ENCODE data around the gene KIR2DL4. TPM values are rescaled to one million over a fixed set of nuclear protein-coding genes. Genes with fewer than 3 reads are reported as not detected.
"Not testable (repeated sequence)": the region's sequence is repeated elsewhere in the genome, so short reads cannot be mapped to it uniquely, and the experiment has no call there.

The KIR2DL4 gene
- total and polyA plus RNA-seq, 2 experiments from 2014 or later, result not detected

- H3K27ac ChIP-seq; H2AFZ ChIP-seq; H3K4me2 ChIP-seq; H3K9me2 ChIP-seq (replicated peaks; ENCODE audit: insufficient read depth); H3K4me1 ChIP-seq (ENCODE audit: insufficient read depth); H3K27me3 ChIP-seq; H3K9me3 ChIP-seq (ENCODE audit: low read depth); H3K4me3 ChIP-seq; H3K79me2 ChIP-seq; H3K36me3 ChIP-seq (replicated peaks; ENCODE audit: insufficient read depth, low read depth); DNase-seq (ENCODE audit: low spot score); H4K20me1 ChIP-seq (ENCODE audit: insufficient read depth, poor library complexity, severe bottlenecking): not testable (repeated sequence)
- WGBS (ENCODE audit: low lambda C conversion rate, missing lambda C conversion rate), result 67% methylated on average over 14 of the region's 15 CpGs
Observed at GRCh38 chr19:54771018-54771960, 32.1 kb upstream of the KIR2DL4 start.

- not testable (repeated sequence) for H3K27ac ChIP-seq; H4K20me1 ChIP-seq (ENCODE audit: insufficient read depth, poor library complexity, severe bottlenecking); H3K4me2 ChIP-seq; DNase-seq (ENCODE audit: low spot score); H3K4me1 ChIP-seq (ENCODE audit: insufficient read depth); H3K27me3 ChIP-seq; H2AFZ ChIP-seq; H3K9me2 ChIP-seq (replicated peaks; ENCODE audit: insufficient read depth); H3K79me2 ChIP-seq; H3K9me3 ChIP-seq (ENCODE audit: low read depth); H3K4me3 ChIP-seq; H3K36me3 ChIP-seq (replicated peaks; ENCODE audit: insufficient read depth, low read depth)
- WGBS (ENCODE audit: low lambda C conversion rate, missing lambda C conversion rate), result 19% methylated on average over 2 of the region's 2 CpGs
Observed at GRCh38 chr19:54772666-54773065, 30.7 kb upstream of the KIR2DL4 start.

- not testable (repeated sequence) for H3K4me3 ChIP-seq; H3K9me2 ChIP-seq (replicated peaks; ENCODE audit: insufficient read depth); H3K4me2 ChIP-seq; H4K20me1 ChIP-seq (ENCODE audit: insufficient read depth, poor library complexity, severe bottlenecking); H3K36me3 ChIP-seq (replicated peaks; ENCODE audit: insufficient read depth, low read depth); H3K27me3 ChIP-seq; H3K27ac ChIP-seq; DNase-seq (ENCODE audit: low spot score); H3K9me3 ChIP-seq (ENCODE audit: low read depth); H3K79me2 ChIP-seq; H3K4me1 ChIP-seq (ENCODE audit: insufficient read depth); H2AFZ ChIP-seq
- 66% methylated on average over 12 of the region's 12 CpGs for WGBS (ENCODE audit: low lambda C conversion rate, missing lambda C conversion rate)
Observed at GRCh38 chr19:54775095-54775815, 28.2 kb upstream of the KIR2DL4 start.

GRCh38 chr19:54775830-54776229 lies 27.6 kb upstream of the KIR2DL4 start:
- DNase-seq (ENCODE audit: low spot score), result not testable (repeated sequence)

GRCh38 chr19:54777851-54778250 lies 25.6 kb upstream of the KIR2DL4 start:
- H3K27ac ChIP-seq; H3K36me3 ChIP-seq (replicated peaks; ENCODE audit: insufficient read depth, low read depth); H3K4me3 ChIP-seq; H3K79me2 ChIP-seq; H3K4me1 ChIP-seq (ENCODE audit: insufficient read depth); H3K9me2 ChIP-seq (replicated peaks; ENCODE audit: insufficient read depth); H2AFZ ChIP-seq; H3K4me2 ChIP-seq; H4K20me1 ChIP-seq (ENCODE audit: insufficient read depth, poor library complexity, severe bottlenecking); DNase-seq (ENCODE audit: low spot score); H3K9me3 ChIP-seq (ENCODE audit: low read depth); H3K27me3 ChIP-seq: not testable (repeated sequence)
- 49% methylated on average over 4 of the region's 4 CpGs for WGBS (ENCODE audit: low lambda C conversion rate, missing lambda C conversion rate)

More at GRCh38 chr19:54775830-54776229, 27.6 kb upstream of the KIR2DL4 start:
- H3K27ac ChIP-seq; H3K4me3 ChIP-seq; H3K4me1 ChIP-seq (ENCODE audit: insufficient read depth); H3K9me2 ChIP-seq (replicated peaks; ENCODE audit: insufficient read depth); H3K27me3 ChIP-seq; H3K36me3 ChIP-seq (replicated peaks; ENCODE audit: insufficient read depth, low read depth); H2AFZ ChIP-seq; H4K20me1 ChIP-seq (ENCODE audit: insufficient read depth, poor library complexity, severe bottlenecking); H3K79me2 ChIP-seq; H3K9me3 ChIP-seq (ENCODE audit: low read depth); H3K4me2 ChIP-seq: not testable (repeated sequence)
- 57% methylated on average over 8 of the region's 8 CpGs for WGBS (ENCODE audit: low lambda C conversion rate, missing lambda C conversion rate)

GRCh38 chr19:54778896-54779295 lies 24.5 kb upstream of the KIR2DL4 start:
- not testable (repeated sequence) for H3K9me2 ChIP-seq (replicated peaks; ENCODE audit: insufficient read depth); H3K27me3 ChIP-seq; H3K4me2 ChIP-seq; H4K20me1 ChIP-seq (ENCODE audit: insufficient read depth, poor library complexity, severe bottlenecking); H2AFZ ChIP-seq; H3K4me1 ChIP-seq (ENCODE audit: insufficient read depth); DNase-seq (ENCODE audit: low spot score); H3K9me3 ChIP-seq (ENCODE audit: low read depth); H3K4me3 ChIP-seq; H3K36me3 ChIP-seq (replicated peaks; ENCODE audit: insufficient read depth, low read depth); H3K79me2 ChIP-seq; H3K27ac ChIP-seq
- WGBS (ENCODE audit: low lambda C conversion rate, missing lambda C conversion rate), result 61% methylated on average over 7 of the region's 7 CpGs

GRCh38 chr19:54782916-54783315 lies 20.5 kb upstream of the KIR2DL4 start:
- H3K4me3 ChIP-seq; H3K27ac ChIP-seq; H4K20me1 ChIP-seq (ENCODE audit: insufficient read depth, poor library complexity, severe bottlenecking); DNase-seq (ENCODE audit: low spot score); H3K9me2 ChIP-seq (replicated peaks; ENCODE audit: insufficient read depth); H3K36me3 ChIP-seq (replicated peaks; ENCODE audit: insufficient read depth, low read depth); H2AFZ ChIP-seq; H3K4me1 ChIP-seq (ENCODE audit: insufficient read depth); H3K27me3 ChIP-seq; H3K4me2 ChIP-seq; H3K9me3 ChIP-seq (ENCODE audit: low read depth); H3K79me2 ChIP-seq: not testable (repeated sequence)
- WGBS (ENCODE audit: low lambda C conversion rate, missing lambda C conversion rate), result 61% methylated on average over 4 of the region's 4 CpGs

- H3K4me3 ChIP-seq; H3K4me1 ChIP-seq (ENCODE audit: insufficient read depth); H4K20me1 ChIP-seq (ENCODE audit: insufficient read depth, poor library complexity, severe bottlenecking); H3K27me3 ChIP-seq; H3K4me2 ChIP-seq; H2AFZ ChIP-seq; H3K9me3 ChIP-seq (ENCODE audit: low read depth); H3K9me2 ChIP-seq (replicated peaks; ENCODE audit: insufficient read depth); H3K27ac ChIP-seq; DNase-seq (ENCODE audit: low spot score); H3K36me3 ChIP-seq (replicated peaks; ENCODE audit: insufficient read depth, low read depth); H3K79me2 ChIP-seq: not testable (repeated sequence)
- 81% methylated on average over 24 of the region's 24 CpGs for WGBS (ENCODE audit: low lambda C conversion rate, missing lambda C conversion rate)
Observed at GRCh38 chr19:54786091-54786723, 17.2 kb upstream of the KIR2DL4 start.
